HepG2 (cell line): Measurements from ENCODE around the gene DDAH2. TPM values are rescaled to one million over a fixed set of nuclear protein-coding genes. Genes with fewer than 3 reads are reported as not detected.

ENCODE experiments used
- PITX1 ChIP-seq: sonication (generic); formaldehyde crosslinking; IDR thresholded peaks from 2 replicates; pipeline ENCODE4 v1.5.1; 2020; ENCODE audit warnings: mild to moderate bottlenecking, missing genetic modification reagents
- ZFY ChIP-seq: sonication (generic); formaldehyde crosslinking; IDR thresholded peaks from 2 replicates; pipeline ENCODE4 v1.4.0; 2020; ENCODE audit warnings: missing genetic modification reagents
- ZNF318 ChIP-seq: sonication (generic); formaldehyde crosslinking; IDR thresholded peaks from 2 replicates; pipeline ENCODE4 v1.4.0; 2020; ENCODE audit warnings: mild to moderate bottlenecking, missing genetic modification reagents
- ZNF687 ChIP-seq: sonication (generic); formaldehyde crosslinking; IDR thresholded peaks from 2 replicates; pipeline ENCODE4 v1.5.1; 2020; ENCODE audit warnings: mild to moderate bottlenecking, missing genetic modification reagents, moderate library complexity
- polyA plus RNA-seq, 8 experiments: library from polyadenylated mRNA; depleted of rRNA in 3 of 8; stranded (reverse) in 7 of 8; unstranded in 1 of 8; fragments of >200 nt; fragmentation: Illumina TruSeq in 4 of 8; extraction: Trizol in 4 of 8; gene quantifications; 2 replicates each; pipeline versions ENCODE4 v1.2.1 to v1.2.3, GENCODE V29; 2011 to 2016; ENCODE audit warnings: low read depth in 4 of 8, missing spikeins in 1 of 8, mixed read lengths in 1 of 8; ENCODE audit not compliant: insufficient read depth in 1 of 8
- total RNA-seq, 5 experiments: library from RNA; depleted of rRNA; stranded (reverse); fragments of >200 nt; fragmentation: Illumina TruSeq; extraction: Trizol; gene quantifications; 2 replicates each; pipeline ENCODE4 v1.2.3, GENCODE V29; 2016; ENCODE audit warnings: low read depth in 1 of 5
- TF ChIP-seq, protein P1 (sequence below): sonication (generic); formaldehyde crosslinking; IDR thresholded peaks from 2 replicates; pipeline ENCODE4 v1.4.0; 2020; ENCODE audit warnings: missing genetic modification reagents, borderline replicate concordance
- TF ChIP-seq, protein P2 (sequence below): sonication (generic); formaldehyde crosslinking; IDR thresholded peaks from 2 replicates; pipeline ENCODE4 v1.4.0; 2020; ENCODE audit warnings: mild to moderate bottlenecking, missing genetic modification reagents

DDAH2 gene
- total and polyA plus RNA-seq, 2 of the 13 experiments (the other 11 are each of a cell fraction or from before 2014, with no cell fraction given), result 16.4 to 21.1 TPM

GRCh38 chr6:31775633-31776484, 46.8 kb upstream of the DDAH2 start (continued):
- TF ChIP-seq ZNF318 (CRISPR knock-in tag) (0 out of 2 replicates have a peak, but pooled peaks have one; percentile 30), ZNF687 (CRISPR knock-in tag) (peak; percentile 83), PITX1 (CRISPR knock-in tag) (peak; percentile 35; the same call in 1 of the 2 replicates), ZFY (peak; percentile 47; the same call in 1 of the 2 replicates)
- TF ChIP-seq, protein P1, sequence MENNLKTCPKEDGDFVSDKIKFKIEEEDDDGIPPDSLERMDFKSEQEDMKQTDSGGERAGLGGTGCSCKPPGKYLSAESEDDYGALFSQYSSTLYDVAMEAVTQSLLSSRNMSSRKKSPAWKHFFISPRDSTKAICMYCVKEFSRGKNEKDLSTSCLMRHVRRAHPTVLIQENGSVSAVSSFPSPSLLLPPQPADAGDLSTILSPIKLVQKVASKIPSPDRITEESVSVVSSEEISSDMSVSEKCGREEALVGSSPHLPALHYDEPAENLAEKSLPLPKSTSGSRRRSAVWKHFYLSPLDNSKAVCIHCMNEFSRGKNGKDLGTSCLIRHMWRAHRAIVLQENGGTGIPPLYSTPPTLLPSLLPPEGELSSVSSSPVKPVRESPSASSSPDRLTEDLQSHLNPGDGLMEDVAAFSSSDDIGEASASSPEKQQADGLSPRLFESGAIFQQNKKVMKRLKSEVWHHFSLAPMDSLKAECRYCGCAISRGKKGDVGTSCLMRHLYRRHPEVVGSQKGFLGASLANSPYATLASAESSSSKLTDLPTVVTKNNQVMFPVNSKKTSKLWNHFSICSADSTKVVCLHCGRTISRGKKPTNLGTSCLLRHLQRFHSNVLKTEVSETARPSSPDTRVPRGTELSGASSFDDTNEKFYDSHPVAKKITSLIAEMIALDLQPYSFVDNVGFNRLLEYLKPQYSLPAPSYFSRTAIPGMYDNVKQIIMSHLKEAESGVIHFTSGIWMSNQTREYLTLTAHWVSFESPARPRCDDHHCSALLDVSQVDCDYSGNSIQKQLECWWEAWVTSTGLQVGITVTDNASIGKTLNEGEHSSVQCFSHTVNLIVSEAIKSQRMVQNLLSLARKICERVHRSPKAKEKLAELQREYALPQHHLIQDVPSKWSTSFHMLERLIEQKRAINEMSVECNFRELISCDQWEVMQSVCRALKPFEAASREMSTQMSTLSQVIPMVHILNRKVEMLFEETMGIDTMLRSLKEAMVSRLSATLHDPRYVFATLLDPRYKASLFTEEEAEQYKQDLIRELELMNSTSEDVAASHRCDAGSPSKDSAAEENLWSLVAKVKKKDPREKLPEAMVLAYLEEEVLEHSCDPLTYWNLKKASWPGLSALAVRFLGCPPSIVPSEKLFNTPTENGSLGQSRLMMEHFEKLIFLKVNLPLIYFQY, result peak; percentile 44; the same call in 1 of the 2 replicates
- TF ChIP-seq, protein P2, sequence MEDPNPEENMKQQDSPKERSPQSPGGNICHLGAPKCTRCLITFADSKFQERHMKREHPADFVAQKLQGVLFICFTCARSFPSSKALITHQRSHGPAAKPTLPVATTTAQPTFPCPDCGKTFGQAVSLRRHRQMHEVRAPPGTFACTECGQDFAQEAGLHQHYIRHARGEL (CRISPR knock-in tag), result 0 out of 2 replicates have a peak, but pooled peaks have one; percentile 42
